Activated CD8-positive, alpha-beta memory T cell treated with anti-CD3 and anti-CD28 coated beads, Interleukin-2, amount 50 U/mL, for 24 hours (primary cell): Measurements from ENCODE around the gene PLCXD1.
"Not testable (repeated sequence)": the region's sequence is repeated elsewhere in the genome, so short reads cannot be mapped to it uniquely, and the experiment has no call there.

Experiments
- DNase-seq: peaks from one replicate; pipeline ENCODE4 v3.0.0-alpha.2; 2020; ENCODE audit errors: extremely low read depth

PLCXD1 gene

GRCh38 chrX:262381-262909, 18.7 kb upstream of the PLCXD1 start:
- no peak for DNase-seq

GRCh38 chrX:264006-264405, 17.2 kb upstream of the PLCXD1 start:
- not testable (repeated sequence) for DNase-seq

- no peak for DNase-seq
Measured at GRCh38 chrX:264634-265455, 16.3 kb upstream of the PLCXD1 start.

DNA sequence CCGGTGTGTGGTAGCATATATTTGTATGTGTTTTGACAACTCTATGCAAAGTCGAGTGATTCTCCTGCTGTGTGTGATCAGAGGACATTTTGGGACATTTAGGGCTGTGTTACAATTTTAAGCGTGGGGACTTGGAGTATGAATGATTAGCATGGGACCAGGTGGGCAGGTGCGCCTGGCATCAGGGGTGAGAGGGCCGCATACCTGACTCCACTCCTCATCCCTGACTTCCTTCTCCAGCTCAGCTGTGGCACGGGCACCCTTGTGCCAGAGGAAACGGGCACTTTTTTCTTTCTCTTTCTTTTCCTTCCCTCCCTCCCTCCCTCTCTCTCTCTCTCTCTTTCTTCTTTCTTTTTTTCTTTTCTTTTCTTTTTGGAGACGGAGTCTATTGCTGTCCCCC, 15.7 kb upstream of the PLCXD1 start:
- no peak for DNase-seq

DNA sequence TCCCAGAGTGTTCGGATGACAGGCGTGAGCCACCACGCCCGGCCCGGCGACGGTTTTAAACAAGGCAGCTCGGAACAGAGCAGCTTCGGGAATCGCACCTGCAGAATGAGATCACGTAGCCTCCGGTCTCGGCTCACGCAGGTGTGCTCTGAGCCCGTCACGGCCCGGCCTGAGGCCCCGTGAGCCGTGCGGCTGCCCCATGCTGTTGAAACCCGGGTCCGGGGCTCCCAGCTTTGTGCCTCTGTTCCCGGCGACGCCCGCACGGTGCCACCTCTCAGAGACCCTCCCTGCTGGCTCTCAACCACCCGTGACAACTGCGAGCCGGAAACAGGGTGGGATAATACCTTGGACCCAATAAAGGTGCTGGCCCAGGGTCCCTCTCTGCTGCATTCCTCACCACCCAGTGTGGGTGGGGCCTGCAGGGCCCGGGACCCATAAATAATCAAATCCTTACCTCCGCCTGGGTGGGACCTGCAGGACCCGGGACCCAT, 13.4 kb upstream of the PLCXD1 start:
- no peak for DNase-seq

DNA sequence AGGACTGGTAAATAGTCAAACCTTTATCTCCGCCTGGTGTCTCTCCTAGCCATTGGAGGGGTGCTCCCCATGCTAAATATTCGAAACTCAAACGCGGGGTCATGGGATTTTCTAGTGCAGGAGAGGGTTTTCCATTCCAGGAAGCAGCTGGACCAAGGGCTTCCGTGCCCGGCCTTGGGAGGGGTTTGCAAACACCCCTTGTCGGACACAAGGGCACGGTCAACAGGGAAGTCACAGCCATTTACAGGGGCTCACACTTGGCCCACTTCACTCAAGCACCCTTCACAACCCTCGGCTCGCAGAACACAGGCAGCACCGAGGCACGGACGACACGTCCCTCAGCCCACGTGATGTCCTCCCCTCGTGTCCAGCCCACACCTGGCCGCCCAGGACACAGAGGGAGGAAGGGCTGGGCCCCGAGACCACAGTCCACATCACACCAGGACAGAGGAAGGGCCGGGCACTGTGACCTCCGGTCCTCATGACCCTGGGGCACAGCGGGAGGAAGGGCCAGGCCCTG, 10.3 kb upstream of the PLCXD1 start:
- no peak for DNase-seq

- no peak for DNase-seq
Measured at GRCh38 chrX:274904-275475, 6.2 kb upstream of the PLCXD1 start.

- no peak for DNase-seq
Measured at GRCh38 chrX:275476-275966, 5.7 kb upstream of the PLCXD1 start.

- no peak for DNase-seq
Measured at GRCh38 chrX:275967-276580, 5.1 kb upstream of the PLCXD1 start.

GRCh38 chrX:276581-277201, 4.5 kb upstream of the PLCXD1 start:
- DNase-seq, result no peak

GRCh38 chrX:279757-280604, 1.2 kb upstream of the PLCXD1 start:
- DNase-seq, result not testable (repeated sequence)

- DNase-seq, result not testable (repeated sequence)
Measured at GRCh38 chrX:280722-281121, 459 bp upstream of the PLCXD1 start.

DNA sequence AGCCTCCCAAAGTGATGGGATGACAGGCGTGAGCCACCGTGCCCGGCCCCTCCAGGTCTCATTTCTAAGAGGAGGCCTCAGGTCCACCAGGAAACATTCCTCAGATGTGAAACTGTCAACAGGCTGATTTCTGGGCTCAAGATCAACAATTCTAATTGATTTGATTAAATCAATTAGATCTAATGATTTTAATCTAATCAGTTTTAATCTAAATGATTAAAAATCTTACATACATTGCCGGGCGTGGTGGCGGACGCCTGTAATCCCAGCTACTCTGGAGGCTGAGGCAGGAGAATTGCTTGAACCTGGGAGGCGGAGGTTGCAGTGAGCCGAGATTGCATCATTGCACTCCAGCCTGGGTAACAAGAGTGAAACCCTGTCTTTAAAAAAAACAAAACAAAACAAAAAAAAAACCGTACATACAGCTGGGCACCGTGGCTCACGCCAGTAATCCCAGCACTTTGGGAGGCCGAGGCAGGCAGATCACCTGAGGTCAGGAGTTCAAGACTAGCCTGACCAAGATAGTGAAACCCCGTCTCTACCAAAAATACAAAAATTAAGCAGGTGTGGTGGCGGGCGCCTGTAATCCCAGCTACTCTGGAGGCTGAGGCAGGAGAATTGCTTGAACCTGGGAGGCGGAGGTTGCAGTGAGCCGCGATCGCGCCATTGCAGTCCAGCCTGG, 960 bp downstream of the PLCXD1 start:
- not testable (repeated sequence) for DNase-seq

DNA sequence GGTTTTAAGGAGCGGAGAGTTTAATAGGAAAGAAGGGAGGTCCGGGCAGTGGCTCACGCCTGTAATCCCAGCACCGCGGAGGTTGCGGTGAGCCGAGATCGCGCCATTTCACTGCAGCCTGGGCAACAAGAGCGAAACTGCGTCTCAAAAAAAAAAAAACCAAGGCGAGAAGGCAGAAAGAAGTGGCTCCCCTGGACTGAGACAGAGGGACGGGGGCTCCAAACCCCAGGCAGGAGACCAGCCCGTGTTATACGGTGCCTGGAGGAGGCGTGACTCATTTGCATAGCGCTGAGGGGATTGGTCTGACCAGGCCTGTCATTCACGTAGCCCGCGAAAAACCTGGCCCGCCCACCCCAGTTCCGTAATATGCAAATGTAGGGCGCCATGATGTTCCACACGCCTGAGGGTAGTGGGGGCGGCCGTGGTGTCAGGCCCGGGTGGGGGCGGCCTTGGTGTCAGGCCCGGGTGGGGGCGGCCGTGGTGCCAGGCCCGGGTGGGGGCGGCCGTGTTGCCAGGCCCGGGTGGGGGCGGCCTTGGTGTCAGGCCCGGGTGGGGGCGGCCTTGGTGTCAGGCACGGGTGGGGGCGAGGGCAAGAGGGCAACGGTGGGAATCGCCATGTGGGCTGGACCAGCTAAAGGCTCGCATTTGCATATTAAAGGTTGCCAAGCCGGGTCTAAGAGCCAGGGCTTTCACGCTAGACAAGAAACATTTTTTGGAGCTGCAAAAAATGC, 2.1 kb downstream of the PLCXD1 start:
- DNase-seq, result peak; percentile 86

GRCh38 chrX:285076-285677, 4.0 kb downstream of the PLCXD1 start:
- DNase-seq, result no peak

- DNase-seq, result no peak
Measured at GRCh38 chrX:287670-288069, 6.5 kb downstream of the PLCXD1 start.

GRCh38 chrX:288561-288991, 7.4 kb downstream of the PLCXD1 start:
- no peak for DNase-seq

DNA sequence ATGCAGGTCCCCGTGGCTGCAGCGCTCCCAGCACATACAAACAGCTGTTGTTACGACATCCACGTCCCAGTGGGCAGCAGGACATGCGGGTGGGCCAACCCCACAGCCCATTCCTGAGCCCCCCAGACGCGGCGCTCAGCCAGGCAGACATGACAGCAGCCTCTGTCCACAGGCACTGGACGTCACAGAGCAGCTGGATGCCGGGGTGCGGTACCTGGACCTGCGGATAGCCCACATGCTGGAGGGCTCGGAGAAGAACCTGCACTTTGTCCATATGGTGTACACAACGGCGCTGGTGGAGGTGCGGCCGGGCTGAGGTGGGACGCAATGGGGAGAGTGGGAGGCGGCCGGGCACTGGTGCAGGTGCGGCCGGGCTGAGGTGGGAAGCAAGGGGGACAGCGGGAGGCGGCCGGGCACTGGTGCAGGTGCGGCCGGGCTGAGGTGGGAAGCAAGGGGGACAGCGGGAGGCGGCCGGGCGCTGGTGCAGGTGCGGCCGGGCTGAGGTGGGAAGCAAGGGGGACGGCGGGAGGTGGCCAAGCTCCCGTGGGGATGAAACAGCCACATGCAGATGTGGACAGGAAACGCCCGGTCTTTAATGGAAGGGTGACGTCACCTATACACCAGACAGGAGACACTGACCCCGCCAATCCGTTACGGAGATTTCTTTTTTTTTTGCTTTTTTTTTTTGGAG, 9.4 kb downstream of the PLCXD1 start:
- no peak for DNase-seq
